Stimulated activated CD4-positive, alpha-beta T cell treated with anti-CD3 and anti-CD28 coated beads, Interleukin-1b, Interleukin-23, amount 100 ng/mL, for 1 hour (primary cell): Measurements from ENCODE around the gene PMM2.
"Not testable (repeated sequence)": the region's sequence is repeated elsewhere in the genome, so short reads cannot be mapped to it uniquely, and the experiment has no call there.

Experiments
- DNase-seq, 2 donors: peaks; one replicate each; pipeline ENCODE4 v3.0.0-alpha.2; 2020; ENCODE audit warnings: low read depth in 2 of 2

The PMM2 gene

DNA sequence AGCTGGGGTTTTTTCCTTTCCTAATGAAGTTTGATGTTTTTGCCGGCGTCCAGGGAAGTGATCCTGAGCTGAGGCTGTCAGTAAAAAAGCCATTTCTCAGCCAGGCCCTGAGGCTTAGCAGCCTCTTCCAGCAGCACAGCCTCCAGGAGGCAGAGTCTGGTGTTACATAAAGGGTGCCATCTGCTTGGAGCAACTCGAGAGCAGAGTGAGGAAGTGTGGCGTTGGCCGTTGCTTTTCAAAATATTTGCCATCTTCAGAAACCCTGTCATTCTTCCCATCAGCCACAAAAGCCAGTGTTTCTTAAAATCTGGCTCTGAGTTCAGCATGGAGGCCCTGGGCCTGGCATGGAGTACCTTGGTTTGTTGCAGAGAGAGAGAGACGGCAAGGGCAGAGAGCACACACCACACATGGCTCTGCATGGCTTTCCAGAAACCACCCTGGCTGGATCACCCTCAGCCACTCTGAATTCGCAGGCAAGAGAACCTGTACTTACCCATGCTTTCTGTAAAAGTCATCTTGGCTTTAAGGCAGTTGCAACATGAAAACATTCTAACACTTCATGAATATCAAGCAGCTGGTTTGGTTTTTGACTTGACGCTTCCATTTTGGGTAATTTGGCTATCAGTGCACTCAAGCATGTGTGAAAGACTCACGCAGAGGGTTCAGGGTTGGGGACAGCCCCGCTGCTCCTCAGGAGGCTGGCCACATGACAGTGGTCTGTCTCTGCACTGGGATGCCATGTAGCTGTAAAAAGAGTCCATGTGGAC is 21.0 kb downstream of the PMM2 start:
- DNase-seq = no peak

- DNase-seq = no peak
These were observed 21.9 kb downstream of the PMM2 start for GRCh38 chr16:8819411-8820034.

GRCh38 chr16:8822403-8822802 is 24.8 kb downstream of the PMM2 start:
- no peak for DNase-seq

DNA sequence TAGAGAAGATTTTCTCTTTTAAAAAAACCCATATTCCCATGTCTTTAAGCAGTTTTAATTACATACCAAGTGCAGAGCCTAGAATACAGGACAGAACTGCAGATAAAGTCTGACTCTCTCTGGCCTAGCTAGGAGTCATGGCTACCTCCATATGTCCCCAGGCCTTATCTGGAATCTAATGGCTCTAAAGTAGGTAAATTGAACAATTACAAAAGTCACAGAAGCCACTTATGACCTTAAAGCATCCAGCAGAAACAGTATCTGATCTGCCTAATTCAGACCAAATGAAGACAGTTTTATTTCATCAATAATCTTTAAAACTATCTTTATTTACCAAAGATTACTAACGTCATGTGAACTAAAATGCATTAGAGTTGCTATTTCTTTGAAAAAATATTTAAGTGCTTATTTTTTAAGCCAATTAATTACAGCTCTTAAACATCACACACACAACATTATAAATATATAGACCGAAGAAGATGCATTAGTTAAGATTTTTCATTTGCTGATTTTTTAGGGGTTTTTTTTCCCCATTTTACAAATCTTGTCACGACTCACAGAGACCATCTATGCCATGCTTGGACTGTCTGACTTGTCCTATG is 28.7 kb downstream of the PMM2 start:
- DNase-seq = no peak

GRCh38 chr16:8828541-8829165 is 31.0 kb downstream of the PMM2 start:
- no peak for DNase-seq

DNA sequence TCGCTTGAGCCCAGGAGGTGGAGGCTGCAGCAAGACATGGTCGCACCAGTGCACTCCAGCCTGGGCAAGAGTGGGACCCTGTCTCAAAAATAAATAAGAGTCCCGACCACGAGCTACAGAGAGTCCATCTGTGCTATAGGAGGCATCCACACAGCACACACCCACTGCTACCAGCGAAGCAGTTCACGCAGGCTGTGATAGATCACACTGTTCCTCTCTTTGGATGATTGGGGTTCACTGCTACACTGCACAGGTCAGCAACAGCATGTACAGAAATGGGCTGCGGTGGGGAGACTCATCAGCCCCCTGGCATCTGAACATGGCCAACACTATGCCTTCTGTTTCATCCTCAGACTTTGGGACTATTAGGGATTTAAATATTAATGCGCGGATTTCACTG is 33.8 kb downstream of the PMM2 start:
- no peak for DNase-seq

- no peak for DNase-seq
These were observed 34.5 kb downstream of the PMM2 start for GRCh38 chr16:8831871-8832716.

GRCh38 chr16:8832717-8833105 is 35.1 kb downstream of the PMM2 start:
- no peak for DNase-seq

DNA sequence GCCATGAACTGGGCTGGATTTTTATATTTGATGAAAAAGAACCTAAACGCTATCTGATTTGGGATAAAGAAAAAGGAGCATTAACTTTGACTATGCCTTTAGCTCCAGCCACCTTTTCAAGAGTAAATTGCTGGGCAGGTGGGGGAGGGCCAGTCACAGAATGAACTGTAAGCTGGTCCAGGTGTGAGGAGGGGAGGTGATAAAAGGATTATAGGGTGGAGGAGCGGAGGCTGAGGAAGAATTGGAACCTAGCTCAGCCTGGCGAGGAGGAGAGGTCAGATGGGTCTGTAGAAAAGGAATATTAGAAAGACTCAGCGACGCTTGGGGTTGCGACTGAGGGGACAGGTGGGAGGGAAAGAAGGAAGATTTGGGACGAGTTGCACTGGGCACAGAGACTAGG is 39.2 kb downstream of the PMM2 start:
- not testable (repeated sequence) for DNase-seq

- DNase-seq = not testable (repeated sequence)
These were observed 40.0 kb downstream of the PMM2 start for GRCh38 chr16:8837594-8837993.

DNA sequence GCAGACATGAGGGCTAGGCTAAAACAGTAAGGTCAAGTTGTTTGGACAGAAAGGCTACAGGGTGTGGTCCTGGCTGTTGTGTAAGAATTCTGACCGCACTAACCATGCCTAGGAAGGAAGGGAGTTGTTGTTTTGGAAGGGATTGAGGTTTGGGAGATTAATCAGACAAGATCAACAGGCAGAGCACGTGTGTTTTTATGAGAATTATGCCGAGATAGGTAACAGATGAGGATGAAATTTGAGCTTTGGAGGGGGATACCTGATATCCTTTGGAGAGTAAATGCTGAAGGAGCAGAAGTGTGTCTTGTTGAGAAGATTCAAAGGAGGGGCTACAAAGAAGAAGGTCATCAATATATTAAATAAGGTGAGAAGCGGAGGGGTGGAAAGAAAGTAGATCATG is 44.4 kb downstream of the PMM2 start:
- DNase-seq = not testable (repeated sequence)

DNA sequence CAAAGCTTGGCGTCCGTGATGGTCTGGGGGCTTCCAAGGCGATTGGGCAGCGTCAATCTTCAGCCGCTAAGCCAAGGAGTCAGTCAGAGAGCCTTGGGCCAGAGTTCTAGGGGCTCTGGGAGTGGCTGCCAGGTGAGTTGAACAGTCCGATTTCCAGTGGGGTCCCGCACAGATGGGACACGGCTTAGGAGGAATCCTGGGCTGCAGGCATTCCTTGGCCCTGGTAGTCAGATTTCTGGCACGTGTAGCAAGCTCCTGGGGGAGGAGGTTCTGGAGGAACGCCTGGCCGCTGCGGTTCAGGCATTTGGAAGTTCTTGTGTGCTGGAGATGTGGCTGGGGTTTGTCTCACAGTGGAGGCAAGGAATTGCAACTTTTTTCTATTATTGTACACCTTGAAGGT is 45.7 kb downstream of the PMM2 start:
- DNase-seq = not testable (repeated sequence)

DNA sequence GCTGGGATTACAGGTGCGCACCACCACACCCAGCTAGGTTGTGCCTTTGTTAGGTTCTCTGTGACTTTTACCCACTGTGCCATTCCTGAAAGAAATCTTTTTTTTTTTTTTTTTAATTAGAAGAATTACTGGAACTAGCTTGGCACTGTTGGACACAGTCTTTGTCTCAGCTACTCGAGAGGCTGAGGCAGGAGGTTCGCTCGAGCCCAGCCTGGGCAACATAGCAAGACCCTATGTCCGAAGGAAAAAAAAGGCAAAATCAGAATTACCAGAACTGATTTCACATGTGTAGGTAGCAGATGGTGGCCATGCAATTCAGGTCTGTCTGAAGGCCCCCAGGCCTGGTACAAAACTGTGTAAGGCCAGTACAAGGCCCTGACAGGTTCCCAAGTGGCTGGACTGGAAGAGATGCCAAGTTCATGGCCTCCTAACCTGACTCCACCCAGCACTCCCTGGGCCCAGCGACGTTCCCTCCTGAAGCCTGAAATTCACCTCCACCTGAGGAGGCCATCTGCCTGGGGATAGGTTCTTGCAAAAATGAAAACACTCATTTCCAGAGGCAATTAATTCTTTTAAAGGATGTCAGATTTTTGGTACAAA is 48.2 kb downstream of the PMM2 start:
- DNase-seq = no peak

GRCh38 chr16:8846401-8846932 is 48.8 kb downstream of the PMM2 start:
- no peak for DNase-seq

DNA sequence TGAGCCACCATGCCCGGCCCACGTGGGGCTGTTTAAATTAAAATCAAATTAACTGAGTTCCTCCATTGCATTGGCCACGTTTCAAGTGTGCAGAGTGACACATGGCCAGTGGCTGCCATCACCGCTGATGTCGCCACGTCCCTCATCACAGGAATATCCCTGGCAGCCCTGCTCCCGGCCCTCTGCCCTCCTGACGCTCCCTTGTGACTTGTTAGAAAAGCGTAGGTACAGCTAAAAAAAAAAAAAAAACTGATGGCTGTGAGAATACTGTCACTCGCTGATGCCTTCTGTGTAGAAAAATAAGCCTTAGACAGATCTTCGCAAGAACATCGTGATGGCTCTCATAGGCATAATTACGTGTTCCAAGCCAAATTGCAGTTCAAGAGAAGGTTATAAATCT is 49.5 kb downstream of the PMM2 start:
- DNase-seq = no peak

DNA sequence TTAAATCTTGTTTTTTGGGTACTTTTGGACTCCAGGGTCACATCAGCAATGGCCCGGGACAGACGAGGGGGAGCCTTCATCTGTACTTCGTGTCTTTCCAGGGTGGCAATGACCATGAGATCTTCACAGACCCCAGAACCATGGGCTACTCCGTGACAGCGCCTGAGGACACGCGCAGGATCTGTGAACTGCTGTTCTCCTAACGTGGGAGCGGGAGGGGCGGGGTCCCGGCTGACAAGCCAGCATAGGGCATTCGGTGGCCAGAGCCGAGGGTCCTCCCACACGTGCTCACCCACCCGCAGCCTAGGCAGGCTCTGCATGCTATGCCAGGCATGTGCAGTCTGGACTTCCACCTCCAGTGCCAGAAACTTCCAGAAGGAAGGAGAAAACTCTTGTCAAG is 50.0 kb downstream of the PMM2 start:
- no peak for DNase-seq

DNA sequence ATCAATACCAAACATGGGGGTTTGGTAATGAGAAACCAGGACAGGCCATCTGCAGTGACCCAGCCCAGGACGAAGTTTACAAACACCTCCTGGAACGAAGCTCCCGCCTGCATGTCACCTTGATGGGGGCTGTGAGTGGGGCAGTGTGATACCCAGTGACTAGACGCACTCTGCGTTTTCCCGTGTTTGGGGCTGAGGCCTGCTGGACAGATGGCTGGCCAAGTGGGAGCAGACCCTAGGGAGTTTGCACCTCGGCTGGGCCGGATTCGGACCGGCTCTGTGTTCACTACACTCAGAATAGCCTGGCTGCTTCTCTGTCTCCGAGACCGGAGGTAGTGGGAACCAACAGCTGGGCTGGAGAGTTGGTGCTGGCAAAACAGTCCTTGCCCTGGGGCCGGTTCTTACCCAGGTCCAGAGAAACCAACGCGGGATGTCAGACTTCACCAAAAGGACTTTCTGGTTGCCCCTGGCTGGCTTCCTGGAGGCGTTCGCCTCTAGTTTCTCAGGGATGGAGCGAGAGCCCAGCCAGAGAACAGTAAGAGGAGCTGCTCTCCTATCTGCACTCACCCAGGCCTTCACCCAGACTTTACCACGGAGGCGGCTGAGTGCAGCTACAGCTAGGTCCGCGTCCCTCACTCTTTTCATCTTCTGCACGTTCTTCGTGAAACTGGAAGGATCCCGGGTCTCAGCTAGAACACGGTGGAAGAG is 50.7 kb downstream of the PMM2 start:
- DNase-seq = no peak

DNA sequence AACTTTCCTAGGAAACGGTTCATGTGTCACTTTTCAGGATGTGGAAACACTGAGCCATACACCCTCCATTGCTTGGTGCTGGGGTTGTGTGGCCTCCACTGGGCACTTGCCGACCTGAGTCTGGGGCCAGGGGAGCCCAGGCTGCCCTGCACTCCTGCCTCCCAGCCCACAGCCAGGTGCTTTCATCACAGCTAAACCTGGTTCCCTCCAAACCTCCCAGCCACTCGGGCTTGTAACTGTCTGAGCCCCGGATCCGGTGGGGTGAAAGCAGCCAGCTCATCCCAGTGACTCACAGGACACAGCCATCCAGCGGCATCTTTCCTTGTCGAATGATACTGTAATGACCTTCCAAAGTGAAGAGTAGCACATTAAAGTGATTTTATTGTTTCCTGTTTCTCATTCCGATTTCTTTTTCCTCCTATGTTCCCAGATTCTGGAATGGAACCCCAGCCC is 51.3 kb downstream of the PMM2 start:
- DNase-seq = no peak

DNA sequence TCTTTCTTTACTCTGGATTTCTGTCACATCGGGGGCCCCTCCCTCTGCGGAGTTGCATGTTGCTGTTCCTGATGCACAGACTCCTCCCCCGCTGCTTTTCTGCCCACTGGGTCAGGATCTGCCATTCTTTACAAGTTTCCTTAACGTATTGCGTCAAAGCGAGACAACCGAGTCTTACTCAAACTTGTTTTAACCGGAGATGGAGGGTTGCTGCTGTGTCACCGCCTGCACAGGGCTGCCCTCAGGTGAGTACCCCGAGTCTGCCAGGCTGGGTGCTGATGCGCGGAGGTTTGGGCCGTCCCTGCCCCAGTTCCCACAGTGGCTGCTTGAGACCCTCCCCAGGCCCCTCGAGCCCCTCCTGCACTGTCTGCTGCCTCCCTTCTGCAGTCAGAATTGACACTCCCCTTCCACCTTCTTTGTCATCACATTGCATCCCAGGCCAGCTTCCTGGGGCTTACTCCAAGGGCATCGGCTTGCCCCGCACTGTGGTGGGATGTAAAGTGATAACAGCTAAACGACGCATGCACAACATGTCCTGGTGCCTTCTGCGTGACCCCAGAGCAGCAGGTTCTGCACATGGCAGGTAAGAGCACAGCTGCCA is 51.9 kb downstream of the PMM2 start:
- no peak for DNase-seq

- DNase-seq = no peak
These were observed 52.7 kb downstream of the PMM2 start for GRCh38 chr16:8850279-8850885.
